Medulla oblongata (tissue), 1 donor: ENCODE data around the gene EXOC3L1.

ENCODE experiments used
- DNase-seq: peaks from one replicate; pipeline ENCODE4 v3.0.0-alpha.2; 2015; ENCODE audit errors: extremely low spot score

EXOC3L1 gene

GRCh38 chr16:67163164-67163998, 26.6 kb downstream of the EXOC3L1 start:
- DNase-seq = peak; percentile 44

- no peak for DNase-seq
Observed at GRCh38 chr16:67162506-67163163, 27.3 kb downstream of the EXOC3L1 start.

GRCh38 chr16:67161595-67162058, 28.3 kb downstream of the EXOC3L1 start:
- no peak for DNase-seq

DNA sequence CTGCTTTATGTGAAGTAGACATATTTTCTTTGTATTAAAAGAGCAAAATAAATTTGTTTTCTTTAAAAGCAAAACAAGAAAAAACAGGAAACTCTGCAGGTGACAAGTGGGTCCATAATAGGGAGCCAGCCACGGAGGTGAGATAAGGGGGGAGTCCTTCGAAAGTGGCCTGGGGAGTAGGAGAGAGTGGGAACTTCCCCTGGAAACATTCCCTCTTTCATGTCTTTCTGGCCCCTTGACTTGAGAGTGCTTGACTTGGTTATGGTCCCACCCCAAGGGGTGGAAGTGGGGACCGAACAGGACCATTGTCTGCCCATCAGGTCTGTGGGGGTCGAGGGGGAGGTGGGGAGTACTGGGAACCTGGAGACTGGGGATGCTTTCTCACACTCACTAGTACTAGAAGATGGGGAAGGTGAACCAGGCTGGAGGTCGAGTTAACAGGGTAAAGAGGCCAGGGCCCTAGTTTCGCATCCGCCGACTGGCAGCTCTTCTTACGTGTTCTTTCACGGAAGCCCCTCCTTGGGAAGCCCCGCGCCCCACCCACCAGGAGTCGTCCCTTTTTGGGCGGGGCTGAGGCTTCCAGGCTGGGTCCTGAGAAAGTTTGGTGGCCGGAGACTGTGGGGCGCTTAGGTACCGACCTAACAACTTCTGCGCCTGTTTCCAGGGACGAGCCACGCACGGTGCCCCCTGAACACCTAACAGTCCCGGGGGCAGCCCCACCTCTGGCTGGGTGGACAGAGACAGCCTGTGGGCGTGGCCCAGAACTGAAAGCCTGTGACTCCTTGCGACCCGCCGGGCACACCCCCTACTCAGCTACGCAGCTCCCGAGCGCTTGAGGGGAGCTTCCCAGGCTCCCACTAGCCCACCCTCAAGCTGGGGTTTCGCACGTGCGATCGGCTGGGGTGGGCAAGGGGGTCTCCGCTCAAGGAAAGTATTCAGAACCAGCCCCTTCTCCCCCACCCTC, 31.0 kb downstream of the EXOC3L1 start:
- DNase-seq = no peak

GRCh38 chr16:67157892-67158635, 31.9 kb downstream of the EXOC3L1 start:
- DNase-seq = no peak

- DNase-seq = no peak
Observed at GRCh38 chr16:67157106-67157748, 32.7 kb downstream of the EXOC3L1 start.

GRCh38 chr16:67156143-67156844, 33.6 kb downstream of the EXOC3L1 start:
- DNase-seq = no peak

GRCh38 chr16:67155295-67156142, 34.4 kb downstream of the EXOC3L1 start:
- DNase-seq = peak; percentile 76

DNA sequence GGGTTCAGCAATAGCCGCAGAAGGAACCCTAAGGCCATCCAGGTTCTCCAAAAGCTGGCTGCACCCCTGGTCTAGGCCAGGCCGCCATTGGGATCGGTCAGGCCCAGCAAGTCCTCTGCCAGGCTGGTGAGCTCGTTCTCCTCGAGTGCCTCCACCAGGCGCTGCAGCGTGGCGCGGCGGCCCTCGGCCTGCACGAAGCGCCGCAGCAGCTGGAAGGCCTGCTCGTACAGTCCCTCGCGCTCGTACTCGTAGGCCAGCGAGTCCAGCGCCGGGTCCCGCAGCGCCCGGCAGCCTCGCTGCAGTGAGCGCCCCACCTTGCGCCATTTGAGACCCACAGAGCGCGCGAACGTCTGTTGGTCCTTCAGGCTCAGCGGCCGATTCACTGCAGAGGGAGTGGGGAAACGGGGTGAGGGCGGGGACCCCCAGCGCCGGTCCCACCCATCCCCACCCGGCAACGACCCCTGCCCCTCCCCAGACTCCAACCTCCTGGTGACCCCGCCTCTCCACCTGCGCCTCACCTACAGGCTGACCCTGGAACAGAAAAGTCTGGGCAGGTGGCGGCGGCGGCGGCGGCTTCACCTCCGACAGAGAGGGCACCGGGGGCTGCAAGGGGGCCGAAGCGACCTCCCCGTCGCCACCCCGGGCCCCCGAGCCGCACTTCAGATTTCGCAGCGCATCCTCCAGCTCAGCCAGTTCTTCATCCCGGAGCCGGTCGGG, 35.2 kb downstream of the EXOC3L1 start:
- DNase-seq = no peak

GRCh38 chr16:67151431-67152097, 38.4 kb downstream of the EXOC3L1 start:
- no peak for DNase-seq

DNA sequence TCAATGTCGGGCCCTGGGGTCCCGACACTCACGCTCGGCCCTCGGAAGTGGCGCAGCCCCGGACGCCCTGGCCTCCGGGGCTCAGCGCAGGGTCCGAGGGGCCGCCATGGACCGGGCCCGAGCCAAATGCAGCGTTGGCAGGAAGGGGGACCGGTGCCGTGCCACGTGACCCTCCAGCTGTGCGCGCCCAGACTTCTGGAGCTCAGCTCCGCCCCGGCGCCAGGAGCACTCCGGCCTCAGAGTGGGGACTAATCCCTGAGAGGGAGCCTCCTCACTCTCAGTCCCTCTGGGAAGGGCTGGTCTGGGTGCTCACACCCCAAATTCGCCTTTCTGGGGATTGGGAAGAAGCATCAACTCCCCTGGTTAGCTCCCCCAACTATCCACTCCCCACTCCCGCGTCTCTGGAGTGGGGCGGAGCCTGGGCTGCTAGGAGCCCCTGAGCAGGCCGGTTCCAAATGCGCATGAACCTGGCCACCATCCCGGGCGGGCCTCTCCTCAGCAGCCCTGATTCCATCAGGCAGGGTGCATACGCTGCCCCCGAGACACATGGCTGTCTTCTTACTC, 39.0 kb downstream of the EXOC3L1 start, which contains the start of gene B3GNT9:
TSS of gene B3GNT9 (minus strand) at position 166 of the 564 bp plus-strand sequence. CDS start 513 bp downstream, outside the sequence.
- peak; percentile 80 for DNase-seq

- DNase-seq = no peak
Observed at GRCh38 chr16:67150047-67150832, 39.7 kb downstream of the EXOC3L1 start.

DNA sequence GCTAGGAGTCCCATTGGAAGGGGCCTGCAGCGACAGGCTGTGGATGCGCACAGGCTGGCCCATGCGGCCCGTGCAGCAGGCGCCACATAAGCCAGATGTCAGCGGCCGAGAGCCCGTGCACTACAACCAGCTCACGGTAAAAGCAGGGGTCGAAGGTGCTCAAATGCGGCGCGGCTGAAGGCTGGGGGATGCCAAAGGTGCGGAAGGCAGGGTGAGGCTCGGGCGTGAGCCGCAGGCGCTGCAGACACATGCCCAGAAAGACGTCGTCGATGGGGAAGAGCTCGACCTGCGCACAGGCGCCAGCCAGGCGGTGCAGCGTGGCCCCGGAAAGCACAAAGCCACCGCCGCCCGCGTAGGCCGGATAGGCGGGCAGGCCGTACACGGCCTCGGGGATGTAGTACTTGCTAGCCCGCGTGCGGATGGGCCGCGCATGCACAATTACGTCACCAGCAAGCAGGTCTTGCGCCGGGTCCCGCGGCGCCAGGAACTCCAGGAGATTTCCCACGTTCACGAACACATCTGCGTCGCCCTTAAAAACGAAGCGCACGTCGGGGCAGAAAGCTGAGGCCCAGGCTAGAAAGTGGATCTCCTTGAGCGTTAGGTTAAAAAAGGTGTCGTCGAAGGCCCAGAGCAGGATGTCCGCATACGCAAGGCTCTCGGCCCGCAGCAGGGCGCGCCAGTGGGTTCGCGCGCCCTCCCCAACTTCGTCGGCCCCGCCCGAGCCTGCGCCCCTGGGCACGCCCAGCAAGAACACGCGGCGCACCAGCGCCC, 40.5 kb downstream of the EXOC3L1 start:
- no peak for DNase-seq

DNA sequence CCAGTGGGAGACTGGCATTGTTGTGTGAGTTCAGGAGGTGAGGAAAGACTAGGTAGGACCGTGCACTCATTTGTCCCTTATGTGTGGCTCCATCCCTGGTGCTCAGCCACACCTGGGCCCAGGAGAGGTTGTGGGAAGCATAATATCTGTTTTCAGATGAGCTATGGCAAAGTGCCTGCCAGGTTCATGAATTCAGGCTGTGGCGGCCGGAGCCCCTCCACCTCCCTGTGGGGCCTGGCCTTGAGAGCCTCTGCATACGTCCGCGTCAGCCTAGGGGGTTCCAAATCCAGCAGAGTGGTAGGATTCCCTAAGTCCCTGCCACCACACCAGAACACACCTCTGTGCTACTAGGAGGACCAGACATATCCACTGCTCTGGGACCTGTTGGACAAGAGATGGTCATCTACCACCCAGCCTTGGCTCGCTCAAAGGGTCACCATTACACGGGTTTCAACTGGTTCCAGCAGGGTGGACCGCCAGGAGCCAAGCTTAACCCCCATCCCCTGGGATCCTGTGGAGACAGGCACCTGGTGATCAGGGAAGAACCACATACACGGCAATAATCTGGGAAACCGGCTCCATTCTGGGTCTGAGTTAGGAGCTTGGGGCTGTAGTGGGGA, 41.2 kb downstream of the EXOC3L1 start:
- no peak for DNase-seq

GRCh38 chr16:67148221-67148620, 41.7 kb downstream of the EXOC3L1 start:
- DNase-seq = no peak
